ENCODE data around the gene TMEM151B. TPM values are rescaled to one million over a fixed set of nuclear protein-coding genes. Genes with fewer than 3 reads are reported as not detected.

The TMEM151B gene
- total RNA-seq, 2 experiments from 2014 or later: not detected

- no peak for DNase-seq
- H3K27me3 Mint-ChIP-seq: no peaks in the 10 kb centered on the region
- no peaks in the 10 kb centered on the region for H3K9me3 Mint-ChIP-seq
- peak overlapping the region; percentile 82 for H3K27ac Mint-ChIP-seq
- peaks cover 75% of the 10 kb centered on the region for H3K36me3 Mint-ChIP-seq (ENCODE audit: low read depth)
- POLR2A ChIA-PET: interaction anchor here (1.0 to 6.8 kb wide), 4 partner anchors 9 to 32 kb away, joined by 3 to 136 read pairs (median 44); partner anchors contain the start of genes HSP90AB1, NFKBIE and SLC29A1
- H3K4me1 Mint-ChIP-seq: peaks cover 71% of the 10 kb centered on the region
- CTCF ChIA-PET: interaction anchor here (0.6 to 3.7 kb wide), 6 partner anchors 10 to 50 kb away, joined by 3 to 15 read pairs (median 4); partner anchors contain the start of genes NFKBIE and SLC29A1
- peak overlapping the region; percentile 83 for H3K4me3 Mint-ChIP-seq
Measured at GRCh38 chr6:44255105-44255808, 15.0 kb upstream of the TMEM151B start.

- no peak for DNase-seq
- H3K27me3 Mint-ChIP-seq: no peaks in the 10 kb centered on the region
- no peaks in the 10 kb centered on the region for H3K9me3 Mint-ChIP-seq
- ChIA-PET POLR2A (interaction anchor here (0.8 to 6.8 kb wide), 8 partner anchors 9 to 626 kb away, joined by 3 to 136 read pairs (median 6); partner anchors contain the start of genes HSP90AB1, NFKBIE, SLC29A1 and TMEM151B), CTCF (interaction anchor here (0.6 to 3.7 kb wide), 18 partner anchors 9 to 160 kb away, joined by 3 to 32 read pairs (median 6); partner anchors contain the start of genes AARS2, HSP90AB1, NFKBIE and SLC29A1)
- peak overlapping the region; percentile 83 for H3K4me3 Mint-ChIP-seq
- H3K36me3 Mint-ChIP-seq (ENCODE audit: low read depth): peaks cover 73% of the 10 kb centered on the region
- peak overlapping the region; percentile 82 for H3K27ac Mint-ChIP-seq
- peaks cover 65% of the 10 kb centered on the region for H3K4me1 Mint-ChIP-seq
Measured at GRCh38 chr6:44255871-44256774, 14.1 kb upstream of the TMEM151B start.

- ChIA-PET CTCF (interaction anchor here (0.6 to 3.7 kb wide), 18 partner anchors 10 to 1266 kb away, joined by 3 to 32 read pairs (median 5); partner anchors contain the start of genes AARS2, HSP90AB1, MAD2L1BP and SLC29A1), POLR2A (interaction anchor here (0.8 to 6.8 kb wide), 8 partner anchors 8 to 627 kb away, joined by 3 to 136 read pairs (median 6); partner anchors contain the start of genes HSP90AB1, NFKBIE, SLC29A1 and TMEM151B)
- Mint-ChIP-seq H3K4me1 (peaks cover 62% of the 10 kb centered on the region), H3K27ac (peak overlapping the region; percentile 82), H3K36me3 (ENCODE audit: low read depth) (peaks cover 69% of the 10 kb centered on the region), H3K4me3 (peak overlapping the region; percentile 83), H3K27me3 (no peaks in the 10 kb centered on the region), H3K9me3 (no peaks in the 10 kb centered on the region)
- no peak for DNase-seq
Measured at GRCh38 chr6:44256775-44257024, 13.6 kb upstream of the TMEM151B start.

GRCh38 chr6:44257025-44257752 is 13.1 kb upstream of the TMEM151B start, which contains the start of gene SLC35B2:
TSS of gene SLC35B2 (minus strand) at chr6:44257528. CDS start at chr6:44257410, 118 bp downstream.
- Mint-ChIP-seq H3K27ac (peak within 1 kb of the TSS; percentile 84), H3K4me3 (peak within 1 kb of the TSS; percentile 83), H3K4me1 (peaks cover 61% of the 10 kb centered on the region), H3K27me3 (no peaks in the 10 kb centered on the region), H3K9me3 (no peaks in the 10 kb centered on the region), H3K36me3 (ENCODE audit: low read depth) (peaks cover 64% of the 10 kb centered on the region)
- CTCF ChIA-PET: interaction anchor here (0.6 to 3.7 kb wide), 18 partner anchors 11 to 1265 kb away, joined by 3 to 32 read pairs (median 5); partner anchors contain the start of genes AARS2, HSP90AB1, MAD2L1BP and SLC29A1
- peak; percentile 73 for DNase-seq
- POLR2A ChIA-PET: interaction anchor here (0.8 to 6.8 kb wide), 8 partner anchors 8 to 627 kb away, joined by 3 to 136 read pairs (median 6); partner anchors contain the start of genes HSP90AB1, NFKBIE, SLC29A1 and TMEM151B

- Mint-ChIP-seq H3K27ac (peak overlapping the region; percentile 84), H3K9me3 (no peaks in the 10 kb centered on the region), H3K27me3 (no peaks in the 10 kb centered on the region), H3K36me3 (ENCODE audit: low read depth) (peaks cover 60% of the 10 kb centered on the region), H3K4me3 (peak overlapping the region; percentile 73), H3K4me1 (peaks cover 65% of the 10 kb centered on the region)
- DNase-seq: no peak
- POLR2A ChIA-PET: interaction anchor here (1.2 to 4.0 kb wide), 4 partner anchors 11 to 628 kb away, joined by 3 to 136 read pairs (median 14); partner anchors contain the start of genes HSP90AB1 and SLC29A1
- CTCF ChIA-PET: interaction anchor here (1.3 to 3.7 kb wide), 7 partner anchors 10 to 35 kb away, joined by 4 to 32 read pairs (median 7); partner anchors contain the start of genes HSP90AB1 and SLC29A1
Measured at GRCh38 chr6:44257753-44258324, 12.4 kb upstream of the TMEM151B start.

GRCh38 chr6:44258325-44258863 is 11.9 kb upstream of the TMEM151B start:
- Mint-ChIP-seq H3K36me3 (ENCODE audit: low read depth) (peaks cover 58% of the 10 kb centered on the region), H3K27me3 (no peaks in the 10 kb centered on the region), H3K4me1 (peaks cover 65% of the 10 kb centered on the region), H3K4me3 (peak overlapping the region; percentile 73), H3K9me3 (no peaks in the 10 kb centered on the region), H3K27ac (peak overlapping the region; percentile 49)
- ChIA-PET CTCF (no interaction called here), POLR2A (no interaction called here)
- no peak for DNase-seq

GRCh38 chr6:44258921-44259320 is 11.3 kb upstream of the TMEM151B start:
- no peaks in the 10 kb centered on the region for H3K9me3 Mint-ChIP-seq
- no peaks in the 10 kb centered on the region for H3K27me3 Mint-ChIP-seq
- H3K4me3 Mint-ChIP-seq: peak overlapping the region; percentile 73
- peaks cover 58% of the 10 kb centered on the region for H3K36me3 Mint-ChIP-seq (ENCODE audit: low read depth)
- H3K4me1 Mint-ChIP-seq: peaks cover 63% of the 10 kb centered on the region
- peak overlapping the region; percentile 49 for H3K27ac Mint-ChIP-seq
- ChIA-PET POLR2A (no interaction called here), CTCF (no interaction called here)
- no peak for DNase-seq

GRCh38 chr6:44260011-44260410 is 10.2 kb upstream of the TMEM151B start:
- no peaks in the 10 kb centered on the region for H3K27me3 Mint-ChIP-seq
- CTCF ChIA-PET: no interaction called here
- no peak overlapping the region for H3K4me3 Mint-ChIP-seq
- no peak for DNase-seq
- H3K27ac Mint-ChIP-seq: no peak overlapping the region
- peaks cover 58% of the 10 kb centered on the region for H3K4me1 Mint-ChIP-seq
- peaks cover 57% of the 10 kb centered on the region for H3K36me3 Mint-ChIP-seq (ENCODE audit: low read depth)
- no peaks in the 10 kb centered on the region for H3K9me3 Mint-ChIP-seq
- POLR2A ChIA-PET: interaction anchor here (1.2 kb wide), 1 partner anchor 13 kb away, joined by 3 read pairs; the partner anchor contains the start of gene HSP90AB1

- Mint-ChIP-seq H3K9me3 (no peaks in the 10 kb centered on the region), H3K36me3 (ENCODE audit: low read depth) (peaks cover 50% of the 10 kb centered on the region), H3K27me3 (no peaks in the 10 kb centered on the region), H3K4me1 (peaks cover 53% of the 10 kb centered on the region), H3K4me3 (no peak overlapping the region), H3K27ac (no peak overlapping the region)
- DNase-seq: no peak
- ChIA-PET POLR2A (interaction anchor here (1.2 to 8.1 kb wide), 3 partner anchors 7 to 14 kb away, joined by 3 to 110 read pairs (median 64); partner anchors contain the start of gene HSP90AB1), CTCF (no interaction called here)
Measured at GRCh38 chr6:44260451-44261297, 9.6 kb upstream of the TMEM151B start.

GRCh38 chr6:44261581-44261980 is 8.7 kb upstream of the TMEM151B start:
- Mint-ChIP-seq H3K9me3 (no peaks in the 10 kb centered on the region), H3K27ac (no peak overlapping the region), H3K36me3 (ENCODE audit: low read depth) (peaks cover 47% of the 10 kb centered on the region), H3K27me3 (no peaks in the 10 kb centered on the region), H3K4me3 (no peak overlapping the region), H3K4me1 (peaks cover 52% of the 10 kb centered on the region)
- DNase-seq: no peak
- ChIA-PET POLR2A (interaction anchor here (6.5 to 8.1 kb wide), 2 partner anchors 8 to 14 kb away, joined by 64 to 110 read pairs; partner anchors contain the start of gene HSP90AB1), CTCF (interaction anchor here (1.2 to 1.5 kb wide), 2 partner anchors 37 to 44 kb away, joined by 3 to 5 read pairs; no protein-coding TSS in a partner anchor)

Data from activated CD4-positive, alpha-beta memory T cell treated with anti-CD3 and anti-CD28 coated beads, Interleukin-2, amount 10 ng/mL, durations not matched to agents 7 days and 5 days (primary cell).